Measurements from ENCODE around the gene PRKN.

Gene PRKN

GRCh38 chr6:161440299-161440698 lies 1287.3 kb downstream of the PRKN start:
- no peak overlapping the region for H3K27ac ChIP-seq (ENCODE audit: low read depth, low read length)
- H3K4me3 ChIP-seq (ENCODE audit: low read depth, low read length), result no peak overlapping the region
- H3K9me3 ChIP-seq (ENCODE audit: control insufficient read depth, insufficient read depth, low read depth, low read length), result no peaks in the 10 kb centered on the region
- H3K27me3 ChIP-seq (ENCODE audit: control insufficient read depth, insufficient read depth, low read length), result peaks cover 23% of the 10 kb centered on the region
- H3K36me3 ChIP-seq (ENCODE audit: control insufficient read depth, insufficient read depth, low read length), result no peaks in the 10 kb centered on the region
- H3K9ac ChIP-seq (ENCODE audit: low read length), result no peak overlapping the region
- H3K4me1 ChIP-seq (ENCODE audit: control insufficient read depth, insufficient read depth, low read length), result peaks cover 22% of the 10 kb centered on the region

DNA sequence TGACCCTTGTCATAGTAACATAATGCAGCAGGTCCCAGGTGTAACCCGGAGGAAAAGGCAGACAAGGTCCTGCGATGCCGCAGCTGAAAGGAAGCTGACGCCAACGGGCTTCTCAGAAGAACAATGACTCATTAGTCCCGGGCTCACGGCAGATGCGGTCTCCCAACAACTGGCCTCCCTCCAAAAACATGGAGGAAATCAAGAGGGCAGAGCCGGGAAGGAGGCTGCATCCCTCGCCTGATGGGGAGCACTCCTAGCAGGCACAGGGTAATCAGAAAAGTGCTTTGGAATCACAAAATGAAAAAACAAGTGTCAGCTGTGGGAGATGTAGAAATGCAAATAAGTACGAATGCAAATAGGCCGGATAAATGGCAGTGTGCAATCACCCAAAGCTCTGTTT lies 1288.5 kb downstream of the PRKN start:
- H3K4me3 ChIP-seq (ENCODE audit: low read depth, low read length), result no peak overlapping the region
- peaks cover 16% of the 10 kb centered on the region for H3K4me1 ChIP-seq (ENCODE audit: control insufficient read depth, insufficient read depth, low read length)
- no peaks in the 10 kb centered on the region for H3K9me3 ChIP-seq (ENCODE audit: control insufficient read depth, insufficient read depth, low read depth, low read length)
- no peaks in the 10 kb centered on the region for H3K36me3 ChIP-seq (ENCODE audit: control insufficient read depth, insufficient read depth, low read length)
- no peak overlapping the region for H3K9ac ChIP-seq (ENCODE audit: low read length)
- H3K27ac ChIP-seq (ENCODE audit: low read depth, low read length), result no peak overlapping the region
- peaks cover 12% of the 10 kb centered on the region for H3K27me3 ChIP-seq (ENCODE audit: control insufficient read depth, insufficient read depth, low read length)

GRCh38 chr6:161438430-161439030 lies 1289.0 kb downstream of the PRKN start:
- peaks cover 11% of the 10 kb centered on the region for H3K4me1 ChIP-seq (ENCODE audit: control insufficient read depth, insufficient read depth, low read length)

GRCh38 chr6:161437851-161438250 lies 1289.7 kb downstream of the PRKN start:
- peaks cover 7% of the 10 kb centered on the region; the same call in 1 of the 2 replicates for H3K4me1 ChIP-seq (ENCODE audit: control insufficient read depth, insufficient read depth, low read length)
- H3K9ac ChIP-seq (ENCODE audit: low read length), result no peak overlapping the region
- H3K4me3 ChIP-seq (ENCODE audit: low read depth, low read length), result no peak overlapping the region
- H3K27me3 ChIP-seq (ENCODE audit: control insufficient read depth, insufficient read depth, low read length), result peaks cover 12% of the 10 kb centered on the region
- H3K9me3 ChIP-seq (ENCODE audit: control insufficient read depth, insufficient read depth, low read depth, low read length), result no peaks in the 10 kb centered on the region
- no peaks in the 10 kb centered on the region for H3K36me3 ChIP-seq (ENCODE audit: control insufficient read depth, insufficient read depth, low read length)
- H3K27ac ChIP-seq (ENCODE audit: low read depth, low read length), result no peak overlapping the region

More at GRCh38 chr6:161438430-161439030, 1289.0 kb downstream of the PRKN start:
- Histone ChIP-seq H3K36me3 (ENCODE audit: control insufficient read depth, insufficient read depth, low read length) (no peaks in the 10 kb centered on the region), H3K4me3 (ENCODE audit: low read depth, low read length) (no peak overlapping the region), H3K27ac (ENCODE audit: low read depth, low read length) (no peak overlapping the region), H3K9me3 (ENCODE audit: control insufficient read depth, insufficient read depth, low read depth, low read length) (no peaks in the 10 kb centered on the region), H3K27me3 (ENCODE audit: control insufficient read depth, insufficient read depth, low read length) (peaks cover 12% of the 10 kb centered on the region), H3K9ac (ENCODE audit: low read length) (no peak overlapping the region)

DNA sequence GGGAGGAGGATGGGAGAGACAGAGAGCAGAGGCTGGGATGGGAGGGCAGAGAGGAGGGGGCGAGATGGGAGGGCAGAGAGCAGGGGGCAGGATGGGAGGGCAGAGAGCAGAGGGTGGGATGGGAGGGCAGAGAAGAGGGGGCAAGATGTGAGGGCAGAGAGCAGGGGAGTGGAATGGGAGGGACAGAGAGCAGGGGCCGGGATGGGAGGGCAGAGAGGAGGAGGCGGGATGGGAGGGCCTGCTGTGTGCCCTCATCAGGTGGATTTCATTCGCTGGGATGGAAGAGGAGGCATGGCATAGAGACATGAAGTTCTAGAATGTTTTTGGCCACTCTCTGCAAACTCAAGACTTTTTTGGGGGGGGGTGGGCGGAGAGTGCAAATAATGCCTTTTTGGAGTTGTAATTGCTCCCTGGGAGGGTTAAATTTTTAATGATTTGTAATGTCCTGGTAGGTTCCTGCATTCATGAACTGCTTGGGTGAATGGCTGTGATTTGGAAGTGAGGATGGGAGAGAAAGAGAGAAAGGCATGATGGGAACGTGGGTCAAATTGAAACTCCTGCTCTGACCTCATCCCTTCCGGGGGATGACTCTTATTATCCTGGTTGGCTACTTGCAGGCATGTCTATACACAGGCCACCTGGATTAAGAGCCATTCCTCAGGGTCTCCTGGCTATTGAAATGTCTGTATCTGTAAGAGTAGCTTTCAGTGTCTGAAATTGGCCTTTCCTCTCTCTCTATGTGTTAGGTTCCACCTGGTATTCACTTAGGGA lies 1291.3 kb downstream of the PRKN start:
- Histone ChIP-seq H3K4me1 (ENCODE audit: control insufficient read depth, insufficient read depth, low read length) (peaks cover 7% of the 10 kb centered on the region; the same call in 1 of the 2 replicates), H3K9me3 (ENCODE audit: control insufficient read depth, insufficient read depth, low read depth, low read length) (no peaks in the 10 kb centered on the region), H3K27ac (ENCODE audit: low read depth, low read length) (no peak overlapping the region), H3K36me3 (ENCODE audit: control insufficient read depth, insufficient read depth, low read length) (no peaks in the 10 kb centered on the region), H3K9ac (ENCODE audit: low read length) (no peak overlapping the region), H3K27me3 (ENCODE audit: control insufficient read depth, insufficient read depth, low read length) (no peaks in the 10 kb centered on the region), H3K4me3 (ENCODE audit: low read depth, low read length) (no peak overlapping the region)

DNA sequence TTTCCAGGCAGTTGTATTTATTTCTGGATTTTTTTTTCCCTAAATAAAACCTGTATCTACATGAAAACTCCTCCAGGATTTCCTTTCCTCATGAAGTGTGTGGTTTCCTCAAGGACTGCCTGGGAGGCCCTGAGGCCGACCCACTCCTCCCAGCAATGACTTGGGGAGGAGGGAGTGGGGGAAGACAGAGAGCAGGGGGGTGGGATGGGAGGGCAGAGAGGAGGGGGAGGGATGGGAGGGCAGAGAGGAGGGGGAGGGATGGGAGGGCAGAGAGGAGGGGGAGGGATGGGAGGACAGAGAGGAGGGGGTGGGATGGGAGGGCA lies 1291.9 kb downstream of the PRKN start:
- H3K27ac ChIP-seq (ENCODE audit: low read depth, low read length), result no peak overlapping the region
- H3K4me3 ChIP-seq (ENCODE audit: low read depth, low read length), result no peak overlapping the region
- H3K9ac ChIP-seq (ENCODE audit: low read length), result no peak overlapping the region
- no peaks in the 10 kb centered on the region for H3K9me3 ChIP-seq (ENCODE audit: control insufficient read depth, insufficient read depth, low read depth, low read length)
- no peaks in the 10 kb centered on the region for H3K27me3 ChIP-seq (ENCODE audit: control insufficient read depth, insufficient read depth, low read length)
- peaks cover 7% of the 10 kb centered on the region; the same call in 1 of the 2 replicates for H3K4me1 ChIP-seq (ENCODE audit: control insufficient read depth, insufficient read depth, low read length)
- no peaks in the 10 kb centered on the region for H3K36me3 ChIP-seq (ENCODE audit: control insufficient read depth, insufficient read depth, low read length)

DNA sequence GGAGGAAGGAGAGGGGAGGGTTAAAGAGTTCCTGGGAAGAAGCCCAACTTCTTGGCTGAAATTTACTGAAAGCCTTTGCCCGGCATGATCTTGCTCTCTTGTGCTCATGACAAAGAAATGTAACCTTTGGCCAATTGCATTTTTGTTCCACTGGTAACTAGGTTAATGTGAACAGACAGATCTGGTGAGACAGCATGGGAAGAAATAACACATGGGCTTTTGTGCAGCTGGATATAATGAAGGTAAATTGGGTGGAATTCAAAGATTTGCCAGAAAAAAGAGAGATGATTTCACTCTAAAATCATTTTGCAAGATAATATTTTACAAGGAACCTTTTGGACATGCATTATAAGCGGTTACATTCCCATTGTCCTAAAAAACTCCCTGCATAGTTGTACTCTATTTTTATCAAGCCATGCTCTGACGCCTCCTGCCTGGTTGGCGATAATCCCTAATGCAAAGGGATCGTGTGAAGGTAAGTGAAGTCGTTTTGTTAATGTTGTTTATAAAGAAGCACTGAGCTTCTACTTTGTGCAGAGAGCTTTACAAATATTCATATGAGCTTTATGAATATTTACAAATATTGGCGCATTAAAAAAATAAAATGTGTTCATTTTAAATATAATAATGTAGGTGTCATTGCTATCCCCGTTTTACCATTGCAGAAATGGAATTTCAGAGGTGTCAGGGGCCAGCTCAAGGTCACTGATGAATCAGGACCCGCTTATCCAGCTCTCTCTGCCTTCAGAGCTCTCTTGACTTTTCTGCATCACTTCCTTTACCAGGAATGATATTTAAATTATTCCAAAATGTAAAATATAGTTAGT lies 1292.4 kb downstream of the PRKN start:
- Histone ChIP-seq H3K4me3 (ENCODE audit: low read depth, low read length) (no peak overlapping the region), H3K27me3 (ENCODE audit: control insufficient read depth, insufficient read depth, low read length) (no peaks in the 10 kb centered on the region), H3K4me1 (ENCODE audit: control insufficient read depth, insufficient read depth, low read length) (peaks cover 7% of the 10 kb centered on the region; the same call in 1 of the 2 replicates), H3K36me3 (ENCODE audit: control insufficient read depth, insufficient read depth, low read length) (no peaks in the 10 kb centered on the region), H3K9me3 (ENCODE audit: control insufficient read depth, insufficient read depth, low read depth, low read length) (no peaks in the 10 kb centered on the region), H3K27ac (ENCODE audit: low read depth, low read length) (no peak overlapping the region), H3K9ac (ENCODE audit: low read length) (no peak overlapping the region)

DNA sequence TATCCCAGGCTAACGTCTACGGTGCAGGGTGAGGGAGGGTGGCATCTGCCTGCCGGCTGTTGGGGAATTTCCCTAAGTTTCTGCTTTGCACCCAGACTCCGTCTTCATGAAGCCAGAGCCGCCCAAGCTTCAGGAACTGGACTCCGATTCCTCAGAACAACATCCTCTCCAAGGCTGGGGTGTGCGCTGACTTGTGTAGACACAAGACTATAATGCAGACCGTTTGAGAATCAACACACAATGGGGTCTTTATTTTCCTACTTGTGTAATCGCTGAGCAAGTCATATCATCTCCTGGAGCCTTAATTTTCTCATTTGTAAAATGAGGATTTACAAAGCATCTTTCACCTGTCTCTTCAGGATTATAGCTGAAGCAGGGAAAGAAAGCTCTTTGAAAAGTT lies 1293.2 kb downstream of the PRKN start:
- H3K9me3 ChIP-seq (ENCODE audit: control insufficient read depth, insufficient read depth, low read depth, low read length), result peaks cover 5% of the 10 kb centered on the region; the same call in 1 of the 2 replicates
- H3K27ac ChIP-seq (ENCODE audit: low read depth, low read length), result no peak overlapping the region
- H3K4me3 ChIP-seq (ENCODE audit: low read depth, low read length), result no peak overlapping the region

DNA sequence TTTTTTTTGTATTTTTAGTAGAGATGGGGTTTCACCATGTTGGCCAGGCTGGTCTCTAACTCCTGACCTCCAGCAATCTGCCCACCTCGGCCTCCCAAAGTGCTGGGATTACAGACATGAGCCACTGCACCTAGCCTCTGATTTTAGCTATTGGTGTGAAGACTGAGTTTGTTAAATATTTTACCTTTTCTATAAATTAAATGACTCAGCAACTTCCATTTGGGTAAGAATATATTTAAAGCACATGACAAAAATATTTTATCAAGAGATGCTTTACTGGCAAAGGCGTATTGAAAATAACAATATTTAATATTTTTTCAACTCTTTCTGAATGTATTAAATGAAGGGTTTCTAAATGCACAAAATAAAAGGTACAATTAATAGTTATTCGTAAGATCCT lies 1295.0 kb downstream of the PRKN start:
- H3K9ac ChIP-seq (ENCODE audit: low read length), result no peak overlapping the region
- no peaks in the 10 kb centered on the region for H3K36me3 ChIP-seq (ENCODE audit: control insufficient read depth, insufficient read depth, low read length)
- no peak overlapping the region for H3K27ac ChIP-seq (ENCODE audit: low read depth, low read length)
- no peak overlapping the region for H3K4me3 ChIP-seq (ENCODE audit: low read depth, low read length)
- H3K9me3 ChIP-seq (ENCODE audit: control insufficient read depth, insufficient read depth, low read depth, low read length), result peaks cover 11% of the 10 kb centered on the region; the same call in 1 of the 2 replicates
- no peaks in the 10 kb centered on the region; the same call in 1 of the 2 replicates for H3K4me1 ChIP-seq (ENCODE audit: control insufficient read depth, insufficient read depth, low read length)
- H3K27me3 ChIP-seq (ENCODE audit: control insufficient read depth, insufficient read depth, low read length), result no peaks in the 10 kb centered on the region

More for the DNA sequence above, 1293.2 kb downstream of the PRKN start:
- Histone ChIP-seq H3K9ac (ENCODE audit: low read length) (no peak overlapping the region), H3K4me1 (ENCODE audit: control insufficient read depth, insufficient read depth, low read length) (peaks cover 7% of the 10 kb centered on the region; the same call in 1 of the 2 replicates), H3K36me3 (ENCODE audit: control insufficient read depth, insufficient read depth, low read length) (no peaks in the 10 kb centered on the region), H3K27me3 (ENCODE audit: control insufficient read depth, insufficient read depth, low read length) (no peaks in the 10 kb centered on the region)

DNA sequence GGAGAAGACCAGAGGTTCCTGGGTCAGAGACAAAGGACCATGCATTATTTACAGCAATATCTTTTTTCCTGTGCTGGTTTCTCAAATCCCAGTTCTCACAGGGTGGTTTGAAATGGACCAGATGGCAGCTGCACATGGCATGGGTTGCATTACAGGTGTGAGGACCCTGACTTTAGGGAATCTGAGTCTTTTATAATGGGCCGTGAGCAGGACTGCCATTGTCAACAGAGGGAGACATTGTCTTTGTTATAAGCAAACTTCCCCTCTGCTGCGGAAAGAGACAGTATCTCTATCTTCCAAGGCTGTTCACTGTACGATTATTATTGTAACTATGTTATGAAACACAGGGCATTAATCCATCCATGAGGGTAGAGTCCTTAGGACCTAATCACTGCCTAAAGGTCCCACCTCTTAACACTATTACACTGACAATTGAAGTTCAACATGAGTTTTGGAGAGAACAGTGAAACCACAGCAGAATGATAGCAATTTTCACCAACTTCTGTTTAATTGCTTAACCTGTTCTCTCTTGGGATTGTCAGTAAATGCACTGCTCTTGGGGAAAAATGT lies 1297.6 kb downstream of the PRKN start:
- Histone ChIP-seq H3K4me3 (ENCODE audit: low read depth, low read length) (no peak overlapping the region), H3K9me3 (ENCODE audit: control insufficient read depth, insufficient read depth, low read depth, low read length) (peaks cover 13% of the 10 kb centered on the region; the same call in 1 of the 2 replicates), H3K36me3 (ENCODE audit: control insufficient read depth, insufficient read depth, low read length) (no peaks in the 10 kb centered on the region), H3K27me3 (ENCODE audit: control insufficient read depth, insufficient read depth, low read length) (no peaks in the 10 kb centered on the region), H3K27ac (ENCODE audit: low read depth, low read length) (no peak overlapping the region), H3K9ac (ENCODE audit: low read length) (no peak overlapping the region), H3K4me1 (ENCODE audit: control insufficient read depth, insufficient read depth, low read length) (no peaks in the 10 kb centered on the region; the same call in 1 of the 2 replicates)

All from HUES6 (cell line).